ENCODE data around the gene ITSN2. TPM values are rescaled to one million over a fixed set of nuclear protein-coding genes. Genes with fewer than 3 reads are reported as not detected.

Gene ITSN2
- total RNA-seq, 1 experiment from 2014 or later, result 19.8 TPM

- no peak for TF ChIP-seq AFF4 (CRISPR knock-in tag; IDR thresholded peaks at IDR 0.05; ENCODE audit: borderline replicate concordance)
- no peak for TF ChIP-seq HMGXB4 (CRISPR knock-in tag; IDR thresholded peaks at IDR 0.05)
- no peak for TF ChIP-seq NFATC4 (CRISPR knock-in tag; IDR thresholded peaks at IDR 0.05)
- no peak for TF ChIP-seq KAT7 (CRISPR knock-in tag; IDR thresholded peaks at IDR 0.05; ENCODE audit: borderline replicate concordance)
- no peak for TF ChIP-seq ZNF121 (CRISPR knock-in tag; IDR thresholded peaks at IDR 0.05)
- TF ChIP-seq ARID4B (CRISPR knock-in tag; IDR thresholded peaks at IDR 0.05; ENCODE audit: borderline replicate concordance), result no peak
- no peak for TF ChIP-seq FOXP1 (CRISPR knock-in tag; IDR thresholded peaks at IDR 0.05; ENCODE audit: borderline replicate concordance)
- no peak for TF ChIP-seq ZNF396 (CRISPR knock-in tag; IDR thresholded peaks at IDR 0.05; ENCODE audit: borderline replicate concordance)
- TF ChIP-seq NR2C2 (CRISPR knock-in tag; IDR thresholded peaks at IDR 0.05), result no peak
- TF ChIP-seq TEAD4 (CRISPR knock-in tag; IDR thresholded peaks at IDR 0.05), result no peak
- no peak for TF ChIP-seq PREB (CRISPR knock-in tag; IDR thresholded peaks at IDR 0.05; ENCODE audit: borderline replicate concordance)
- no peak for TF ChIP-seq AR (CRISPR knock-in tag; IDR thresholded peaks at IDR 0.05)
These were observed 184.0 kb downstream of the ITSN2 start (continued) for GRCh38 chr2:24176326-24176725.

Measured in WTC11 (cell line).